IMR-90 (cell line): ENCODE data around the gene TTC28. TPM values are rescaled to one million over a fixed set of nuclear protein-coding genes. Genes with fewer than 3 reads are reported as not detected.

Experiments used
- ATAC-seq: fragments of 200-7000 bp; cut with Tn5 transposase; 2 replicates; pipeline ENCODE4 v1.9.1; 2020; ENCODE audit warnings: low read depth, mild to moderate bottlenecking, moderate library complexity
- BruUV-seq: library from RNA; stranded (reverse); fragments of 400-500 nt; replicated peaks from 2 replicates; lab custom pipeline; 2021; lab: Mats Ljungman, UMichigan
- CTCF ChIA-PET: fragments of 300-600 bp; formaldehyde crosslinking; extraction: SDS; loops from one replicate; lab custom pipeline; 2021; ENCODE audit warnings: antibody characterized with exemption; lab: Yijun Ruan, JAX
- POLR2A ChIA-PET: fragments of 300-600 bp; sonication (Branson Sonifier 250); formaldehyde crosslinking; loops from one replicate; lab custom pipeline; 2022; ENCODE audit warnings: antibody characterized with exemption; ENCODE audit not compliant: unreplicated experiment; lab: Charles Lee
- DNase-seq: peaks from one replicate; pipeline ENCODE4 v3.0.0; 2013
- H2AFZ ChIP-seq: replicated peaks from 2 replicates; pipeline ENCODE3; 2013; ENCODE audit warnings: low read length, mild to moderate bottlenecking; ENCODE audit not compliant: poor library complexity
- H2AK5ac ChIP-seq: 2 replicates; pipeline ENCODE4 v1.6.1; 2013; ENCODE audit warnings: low read depth, low read length, inconsistent platforms
- H2AK9ac ChIP-seq: replicated peaks from 2 replicates; pipeline ENCODE3; 2013; ENCODE audit warnings: mild to moderate bottlenecking, low read depth, low read length, moderate library complexity; ENCODE audit not compliant: poor library complexity
- H2BK120ac ChIP-seq: 2 replicates; pipeline ENCODE4 v1.6.1; 2013; ENCODE audit warnings: low read depth, low read length, inconsistent platforms
- H2BK15ac ChIP-seq: 3 replicates; pipeline ENCODE4 v1.6.1; 2013; ENCODE audit warnings: low read depth, low read length, inconsistent platforms
- H2BK20ac ChIP-seq: 2 replicates; pipeline ENCODE4 v1.6.1; 2013; ENCODE audit warnings: low read depth, mild to moderate bottlenecking, inconsistent platforms, low read length, moderate library complexity
- H2BK5ac ChIP-seq: 2 replicates; pipeline ENCODE4 v1.6.1; 2013; ENCODE audit warnings: mild to moderate bottlenecking, low read depth, low read length, inconsistent platforms; ENCODE audit not compliant: poor library complexity, severe bottlenecking
- H3K14ac ChIP-seq: replicated peaks from 2 replicates; pipeline ENCODE4 v1.6.1; 2013; ENCODE audit warnings: low read depth, low read length, inconsistent platforms
- H3K18ac ChIP-seq: 2 replicates; pipeline ENCODE4 v1.6.1; 2013; ENCODE audit warnings: low read depth, low read length, control low read depth
- H3K23ac ChIP-seq: 2 replicates; pipeline ENCODE4 v1.6.1; 2013; ENCODE audit warnings: low read depth, low read length, inconsistent platforms
- H3K27ac ChIP-seq: 2 replicates; pipeline ENCODE4 v1.5.1; 2013; ENCODE audit warnings: mild to moderate bottlenecking, control low read depth, low read length; ENCODE audit not compliant: insufficient read depth
- H3K27me3 ChIP-seq: 2 replicates; pipeline ENCODE4 v1.6.1; 2013; ENCODE audit warnings: low read length; ENCODE audit not compliant: control insufficient read depth, insufficient read depth
- H3K36me3 ChIP-seq: 2 replicates; pipeline ENCODE4 v1.6.1; 2013; ENCODE audit warnings: low read length, mixed read lengths; ENCODE audit not compliant: control insufficient read depth, insufficient read depth
- H3K4ac ChIP-seq: 2 replicates; pipeline ENCODE4 v1.6.1; 2013; ENCODE audit warnings: low read depth, low read length, inconsistent platforms
- H3K4me1 ChIP-seq: 2 replicates; pipeline ENCODE4 v1.6.1; 2013; ENCODE audit warnings: low read length, mixed read lengths; ENCODE audit not compliant: control insufficient read depth, insufficient read depth
- H3K4me2 ChIP-seq: 2 replicates; pipeline ENCODE4 v1.6.1; 2013; ENCODE audit warnings: low read depth, mild to moderate bottlenecking, control low read depth, low read length, moderate library complexity
- H3K4me3 ChIP-seq: 2 replicates; pipeline ENCODE4 v1.5.1; 2013; ENCODE audit warnings: low read depth, mild to moderate bottlenecking, control low read depth, low read length, moderate library complexity; ENCODE audit not compliant: insufficient read depth
- H3K56ac ChIP-seq: 2 replicates; pipeline ENCODE4 v1.6.1; 2013; ENCODE audit warnings: low read length, inconsistent platforms; ENCODE audit not compliant: insufficient read depth; ENCODE audit errors: extremely low read depth
- H3K79me1 ChIP-seq, 2 experiments: 2 replicates each; pipeline ENCODE4 v1.6.1; 2013; ENCODE audit warnings: low read length in 2 of 2, inconsistent platforms in 1 of 2, low read depth in 1 of 2
- H3K9ac ChIP-seq: 2 replicates; pipeline ENCODE4 v1.6.1; 2013; ENCODE audit warnings: low read depth, low read length, control low read depth
- H3K9me1 ChIP-seq: 2 replicates; pipeline ENCODE4 v1.6.1; 2013; ENCODE audit warnings: low read length, inconsistent platforms; ENCODE audit not compliant: insufficient read depth
- H3K9me3 ChIP-seq: 2 replicates; pipeline ENCODE4 v1.6.1; 2013; ENCODE audit warnings: low read length; ENCODE audit not compliant: control insufficient read depth, insufficient read depth
- H4K20me1 ChIP-seq: 2 replicates; pipeline ENCODE4 v1.6.1; 2013; ENCODE audit warnings: low read length, inconsistent platforms; ENCODE audit not compliant: insufficient read depth
- H4K5ac ChIP-seq: 2 replicates; pipeline ENCODE4 v1.6.1; 2013; ENCODE audit warnings: mild to moderate bottlenecking, low read depth, low read length, control low read depth
- H4K8ac ChIP-seq, 2 experiments: 2 replicates each; pipeline ENCODE4 v1.6.1; 2013; ENCODE audit warnings: low read depth in 2 of 2, low read length in 2 of 2, control low read depth in 1 of 2, inconsistent platforms in 1 of 2
- H4K91ac ChIP-seq: 2 replicates; pipeline ENCODE4 v1.6.1; 2013; ENCODE audit warnings: low read depth, low read length, inconsistent platforms; ENCODE audit not compliant: insufficient read depth
- CTCF ChIP-seq: conservative IDR thresholded peaks from 2 replicates; pipeline ENCODE4 v1.5.1; 2012; ENCODE audit warnings: mild to moderate bottlenecking, low read depth, low read length, improper control_type of control experiment
- ELK1 ChIP-seq: fragments of 150-350 bp; IDR thresholded peaks from 2 replicates; pipeline ENCODE4 v1.6.1; 2016; ENCODE audit warnings: low read depth, mild to moderate bottlenecking, low read length, moderate library complexity, borderline replicate concordance
- POLR2A ChIP-seq: IDR thresholded peaks from 2 replicates; pipeline ENCODE4 v1.6.1; 2012; ENCODE audit warnings: mild to moderate bottlenecking, low read depth, low read length
- WGBS, 2 experiments: methylation state at CpG; one replicate each; pipeline versions ENCODE4 v1.1.5 to v1.1.7; 2013; ENCODE audit warnings: missing lambda C conversion rate in 2 of 2; ENCODE audit not compliant: insufficient read length in 1 of 2; ENCODE audit errors: extremely low coverage in 2 of 2; 5-methylcytosine and 5-hydroxymethylcytosine counted together
- dilution Hi-C: fragments of 300-500 bp; cut with HindIII; formaldehyde crosslinking; loops from one replicate; pipeline ENCODE4 v1.14.3; 2018; ENCODE audit warnings: low sequenced_read_pairs; ENCODE audit not compliant: unreplicated experiment
- in situ Hi-C: fragments of 300-500 bp; cut with MboI; formaldehyde crosslinking; loops from 3 replicates; pipeline ENCODE4 v1.14.3; 2019; ENCODE audit warnings: low sequenced_read_pairs, inconsistent platforms, mixed read lengths
- intact Hi-C: fragments of 100-400 bp; cut with micrococcal nuclease; formaldehyde crosslinking; loops from 2 replicates; pipeline ENCODE4 v1.10.0; 2022
- polyA plus RNA-seq, 3 experiments: library from polyadenylated mRNA; depleted of rRNA; stranded (reverse); fragments of >200 nt; gene quantifications; 2 replicates each; pipeline ENCODE4 v1.2.3, GENCODE V29; 2012; ENCODE audit warnings: low replicate concordance in 1 of 3
- total RNA-seq: library from RNA; depleted of rRNA; stranded (reverse); fragments of >200 nt; gene quantifications from 2 replicates; pipeline ENCODE4 v1.2.3, GENCODE V29; 2012

Gene TTC28
- total and polyA plus RNA-seq, 2 of the 4 experiments (the other 2 are of a cell fraction) = 5.6 to 13.3 TPM

GRCh38 chr22:28670161-28670560 is 9.5 kb downstream of the TTC28 start:
- H3K36me3 ChIP-seq = no peaks in the 10 kb centered on the region
- dilution Hi-C loops = no loop called here
- H2AFZ ChIP-seq = no peak overlapping the region
- no peaks in the 10 kb centered on the region for H3K27me3 ChIP-seq
- in situ Hi-C loops = no loop called here
- ATAC-seq = no peak
- no peak for DNase-seq
- H4K91ac ChIP-seq = no peak overlapping the region
- H2BK120ac ChIP-seq = no peak overlapping the region
- 100% methylated on average over 2 of the region's 4 CpGs; no CpG with 5 or more reads in 1 of the 2 experiments for WGBS, 2 experiments
- no peak overlapping the region for H3K9ac ChIP-seq
- no peak overlapping the region for H4K5ac ChIP-seq
- H2BK15ac ChIP-seq = no peak overlapping the region
- no peak overlapping the region for H2BK5ac ChIP-seq
- H4K8ac ChIP-seq = no peak overlapping the region
- H3K56ac ChIP-seq = no peak overlapping the region
- H3K18ac ChIP-seq = no peak overlapping the region
- ChIA-PET POLR2A (no interaction called here), CTCF (no interaction called here)
- no peaks in the 10 kb centered on the region for H3K9me1 ChIP-seq
- H3K9me3 ChIP-seq = peaks cover 5% of the 10 kb centered on the region; the same call in 1 of the 2 replicates
- no peak overlapping the region for H3K4me2 ChIP-seq
- TF ChIP-seq CTCF (no peak), ELK1 (no peak), POLR2A (no peak)
- H4K20me1 ChIP-seq = peaks cover 4% of the 10 kb centered on the region; the same call in 1 of the 2 replicates
- H2AK9ac ChIP-seq = no peak overlapping the region
- no peak overlapping the region for H2BK20ac ChIP-seq
- peaks cover 0 to 4% of the 10 kb centered on the region in 2 experiments; a peak in 2 of 4 replicates for H3K79me1 ChIP-seq
- no peak overlapping the region for H2AK5ac ChIP-seq
- H3K4me3 ChIP-seq = no peak overlapping the region
- peaks cover 1% of the 10 kb centered on the region; the same call in 1 of the 2 replicates for H3K4me1 ChIP-seq
- intact Hi-C loops = no loop called here
- H3K14ac ChIP-seq = no peak overlapping the region
- H3K23ac ChIP-seq = no peak overlapping the region
- no TSS peak for BruUV-seq
- no peak overlapping the region for H3K27ac ChIP-seq
- H3K4ac ChIP-seq = no peak overlapping the region
